GM12865 (cell line): Measurements from ENCODE around the gene MRPS10.

Experiments used
- DNase-seq: peaks from one replicate; pipeline ENCODE4 v3.0.0; 2010; ENCODE audit warnings: low read depth
- H3K4me3 ChIP-seq: 2 replicates; pipeline ENCODE4 v1.5.1; 2011; ENCODE audit warnings: mild to moderate bottlenecking, low read depth, low read length, control low read depth
- CTCF ChIP-seq: IDR thresholded peaks from 2 replicates; pipeline ENCODE4 v1.5.1; 2011; ENCODE audit warnings: low read length, control low read depth, low read depth, inconsistent platforms; ENCODE audit not compliant: insufficient read depth; ENCODE audit errors: missing control alignments

Gene MRPS10

DNA sequence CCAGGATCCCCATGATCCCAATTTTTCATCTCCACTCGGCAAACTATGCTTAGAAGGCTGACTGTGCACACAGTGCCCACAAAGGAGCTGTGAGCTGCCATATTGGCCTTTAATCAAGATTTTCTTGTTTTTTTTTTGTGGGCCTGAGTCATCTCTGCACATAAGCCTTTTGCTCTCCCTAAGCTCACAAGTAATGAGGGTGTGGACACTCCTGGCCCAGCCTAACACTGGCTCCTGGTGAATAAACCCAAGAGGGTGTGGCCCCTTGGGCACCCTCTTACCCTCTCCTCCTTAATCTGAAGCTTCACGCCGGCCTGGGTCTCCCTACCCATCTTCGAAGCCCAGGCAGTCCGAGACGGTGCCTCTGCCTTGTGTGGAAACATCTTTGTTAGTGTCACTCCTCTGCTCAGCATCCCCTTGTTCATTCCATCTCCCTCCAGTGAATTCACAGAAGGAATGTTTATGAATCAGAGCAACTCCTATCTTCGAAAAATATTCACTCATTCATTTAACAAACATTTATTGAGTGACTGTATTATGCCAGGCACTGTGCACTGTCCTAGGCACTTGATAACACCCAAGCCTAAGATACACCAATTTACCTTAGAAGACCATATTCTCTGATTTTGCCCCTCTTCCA is 22.2 kb upstream of the MRPS10 start:
- no peak for TF ChIP-seq CTCF
- no peak overlapping the region for H3K4me3 ChIP-seq
- DNase-seq: no peak

- TF ChIP-seq CTCF: no peak
- no peak overlapping the region for H3K4me3 ChIP-seq
- DNase-seq: no peak
These were observed 21.7 kb upstream of the MRPS10 start for GRCh38 chr6:42239333-42239732.

- TF ChIP-seq CTCF: no peak
- 0 out of 2 replicates have a peak overlapping the region, but pooled peaks have one; percentile 6 for H3K4me3 ChIP-seq
- no peak for DNase-seq
These were observed 20.2 kb upstream of the MRPS10 start for GRCh38 chr6:42237857-42238256.

DNA sequence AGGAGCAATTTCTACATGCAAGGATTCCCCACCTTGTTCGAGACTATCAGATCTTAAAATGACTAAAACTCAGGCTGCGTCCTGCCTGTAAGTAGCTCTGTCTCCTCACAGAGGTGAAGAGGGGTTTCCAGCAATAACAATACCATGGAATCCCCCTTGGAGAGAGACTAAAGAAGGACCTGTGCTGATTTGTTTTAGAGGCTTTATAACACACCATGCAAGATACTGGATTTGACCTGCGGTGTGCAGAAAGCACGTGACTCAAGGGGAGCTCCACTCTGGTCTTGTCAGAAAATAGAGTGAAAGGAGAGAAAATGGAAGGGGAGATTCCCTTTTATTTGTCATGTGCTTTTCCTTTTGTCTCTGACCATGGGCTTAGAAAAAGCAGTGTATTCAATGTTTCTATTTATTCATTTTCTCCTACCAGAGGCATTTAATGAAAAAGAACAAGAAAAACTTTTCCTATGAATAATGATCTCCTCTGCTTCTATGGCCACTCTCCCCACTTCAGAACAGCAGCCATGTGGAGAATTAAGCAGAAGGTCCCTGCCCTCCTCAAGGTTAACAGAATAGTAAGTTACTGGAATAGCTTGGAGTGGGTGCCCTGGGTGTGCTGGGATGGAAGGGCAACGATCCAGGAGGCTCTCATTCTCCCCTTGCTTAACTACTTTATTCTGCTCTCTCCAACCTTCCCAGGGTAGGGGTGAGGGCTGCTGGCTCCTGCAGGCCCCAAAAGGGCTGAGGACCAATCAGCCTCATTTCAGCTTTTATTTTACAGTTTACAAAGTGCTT is 19.2 kb upstream of the MRPS10 start:
- peak; percentile 74 for DNase-seq
- TF ChIP-seq CTCF: no peak
- peak overlapping the region; percentile 34 for H3K4me3 ChIP-seq

GRCh38 chr6:42236030-42236429 is 18.4 kb upstream of the MRPS10 start:
- DNase-seq: no peak
- no peak for TF ChIP-seq CTCF
- H3K4me3 ChIP-seq: peak overlapping the region; percentile 33

DNA sequence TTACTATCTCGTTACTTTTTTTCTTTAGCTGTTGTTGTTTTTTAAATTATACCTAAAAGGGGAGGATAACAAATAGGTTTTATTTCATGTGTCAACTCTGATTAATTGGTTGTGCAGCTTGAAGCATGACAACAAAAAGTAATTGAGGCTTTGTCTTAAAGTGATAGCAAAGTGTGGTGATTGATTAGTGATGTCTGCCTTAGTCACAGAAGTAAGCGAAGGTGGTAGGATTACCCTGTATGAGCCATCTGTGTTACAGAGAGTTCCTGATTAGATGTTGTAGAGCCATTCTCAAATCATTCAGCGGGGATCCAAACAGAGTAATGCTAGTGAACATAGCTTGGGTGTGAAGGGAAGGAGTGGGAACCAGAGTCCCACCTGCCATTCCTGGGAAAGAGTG is 14.4 kb upstream of the MRPS10 start:
- no peak for TF ChIP-seq CTCF
- no peak for DNase-seq
- no peak overlapping the region for H3K4me3 ChIP-seq
